SK-N-MC (cell line): ENCODE measurements around the gene PRM1.

Source experiments
- DNase-seq: peaks from one replicate; pipeline ENCODE4 v3.0.0-alpha.2; 2011; ENCODE audit warnings: low read depth, low spot score
- H3K27ac ChIP-seq: fragments of 200-600 bp; sonication (generic); 2 replicates; pipeline ENCODE4 v1.5.1; 2016; ENCODE audit warnings: mixed run types
- H3K36me3 ChIP-seq: fragments of 200-600 bp; sonication (generic); 2 replicates; pipeline ENCODE4 v1.6.1; 2017; ENCODE audit warnings: antibody characterized with exemption, low read length, mixed read lengths; ENCODE audit not compliant: insufficient read depth
- H3K4me3 ChIP-seq: fragments of 200-600 bp; sonication (generic); 2 replicates; pipeline ENCODE4 v1.5.1; 2016
- H3K9ac ChIP-seq: fragments of 200-600 bp; sonication (generic); 2 replicates; pipeline ENCODE4 v1.8.0; 2017; ENCODE audit warnings: mixed run types, mixed read lengths; ENCODE audit not compliant: insufficient read length
- H3K9me3 ChIP-seq: fragments of 200-600 bp; sonication (generic); 2 replicates; pipeline ENCODE4 v1.6.1; 2017; ENCODE audit warnings: low read depth, mild to moderate bottlenecking, antibody characterized with exemption, low read length, moderate library complexity, mixed read lengths
- EZH2 ChIP-seq: fragments of 200-600 bp; sonication (generic); IDR thresholded peaks from one replicate; pipeline ENCODE4 v1.6.1; 2017; ENCODE audit warnings: antibody characterized with exemption
- FOXP2 ChIP-seq: optimal IDR thresholded peaks from 2 replicates; pipeline ENCODE3; 2011; ENCODE audit warnings: mild to moderate bottlenecking, moderate library complexity; ENCODE audit not compliant: insufficient read depth; ENCODE audit errors: extremely low read length, control extremely low read depth
- POLR2AphosphoS5 ChIP-seq: IDR thresholded peaks from 2 replicates; pipeline ENCODE4 v1.6.1; 2012; ENCODE audit warnings: mild to moderate bottlenecking, low read depth, low read length, borderline replicate concordance

Gene PRM1

GRCh38 chr16:11278681-11279628 is 2.2 kb downstream of the PRM1 start:
- H3K36me3 ChIP-seq, result no peaks in the 10 kb centered on the region
- no peak overlapping the region for H3K27ac ChIP-seq
- no peak for TF ChIP-seq FOXP2
- TF ChIP-seq EZH2, result no peak
- no peak for TF ChIP-seq POLR2AphosphoS5
- no peak overlapping the region for H3K4me3 ChIP-seq
- H3K9me3 ChIP-seq, result no peaks in the 10 kb centered on the region
- no peak for DNase-seq
- H3K9ac ChIP-seq, result no peak overlapping the region

GRCh38 chr16:11277607-11278337 is 3.4 kb downstream of the PRM1 start:
- H3K9ac ChIP-seq, result no peak overlapping the region
- H3K4me3 ChIP-seq, result no peak overlapping the region
- H3K9me3 ChIP-seq, result no peaks in the 10 kb centered on the region
- TF ChIP-seq FOXP2, result no peak
- TF ChIP-seq POLR2AphosphoS5, result no peak
- TF ChIP-seq EZH2, result no peak
- H3K27ac ChIP-seq, result no peak overlapping the region
- no peaks in the 10 kb centered on the region for H3K36me3 ChIP-seq
- DNase-seq, result no peak

GRCh38 chr16:11276896-11277593 is 4.1 kb downstream of the PRM1 start:
- no peak for DNase-seq
- H3K36me3 ChIP-seq, result no peaks in the 10 kb centered on the region
- TF ChIP-seq POLR2AphosphoS5, result no peak
- no peak for TF ChIP-seq FOXP2
- no peak for TF ChIP-seq EZH2
- no peak overlapping the region for H3K27ac ChIP-seq
- no peak overlapping the region for H3K4me3 ChIP-seq
- H3K9me3 ChIP-seq, result no peaks in the 10 kb centered on the region
- H3K9ac ChIP-seq, result no peak overlapping the region

GRCh38 chr16:11276143-11276895 is 4.8 kb downstream of the PRM1 start, which contains the start of gene PRM2:
PRM2 (minus strand) TSS chr16:11276480; CDS start chr16:11276370, 110 bp downstream.
- TF ChIP-seq EZH2 (no peak), FOXP2 (no peak), POLR2AphosphoS5 (no peak)
- Histone ChIP-seq H3K4me3 (no peak within 1 kb of the TSS), H3K9me3 (no peaks in the 10 kb centered on the region), H3K27ac (no peak within 1 kb of the TSS), H3K36me3 (no peaks in the 10 kb centered on the region), H3K9ac (no peak within 1 kb of the TSS)
- no peak for DNase-seq

- no peak for TF ChIP-seq EZH2
- TF ChIP-seq FOXP2, result no peak
- TF ChIP-seq POLR2AphosphoS5, result no peak
- H3K4me3 ChIP-seq, result no peak overlapping the region
- DNase-seq, result no peak
- H3K9ac ChIP-seq, result no peak overlapping the region
- H3K27ac ChIP-seq, result no peak overlapping the region
- no peaks in the 10 kb centered on the region for H3K36me3 ChIP-seq
- no peaks in the 10 kb centered on the region for H3K9me3 ChIP-seq
Observed at GRCh38 chr16:11274964-11275363, 6.2 kb downstream of the PRM1 start.

- H3K4me3 ChIP-seq, result no peak overlapping the region
- DNase-seq, result no peak
- H3K27ac ChIP-seq, result no peak overlapping the region
- no peak overlapping the region for H3K9ac ChIP-seq
- no peak for TF ChIP-seq FOXP2
- TF ChIP-seq POLR2AphosphoS5, result no peak
- TF ChIP-seq EZH2, result no peak
- no peaks in the 10 kb centered on the region for H3K36me3 ChIP-seq
- H3K9me3 ChIP-seq, result no peaks in the 10 kb centered on the region
Observed at GRCh38 chr16:11273721-11274324, 7.3 kb downstream of the PRM1 start.
